ENCODE results near the gene ST3GAL3.

Gene ST3GAL3, protein sequence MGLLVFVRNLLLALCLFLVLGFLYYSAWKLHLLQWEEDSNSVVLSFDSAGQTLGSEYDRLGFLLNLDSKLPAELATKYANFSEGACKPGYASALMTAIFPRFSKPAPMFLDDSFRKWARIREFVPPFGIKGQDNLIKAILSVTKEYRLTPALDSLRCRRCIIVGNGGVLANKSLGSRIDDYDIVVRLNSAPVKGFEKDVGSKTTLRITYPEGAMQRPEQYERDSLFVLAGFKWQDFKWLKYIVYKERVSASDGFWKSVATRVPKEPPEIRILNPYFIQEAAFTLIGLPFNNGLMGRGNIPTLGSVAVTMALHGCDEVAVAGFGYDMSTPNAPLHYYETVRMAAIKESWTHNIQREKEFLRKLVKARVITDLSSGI

DNA sequence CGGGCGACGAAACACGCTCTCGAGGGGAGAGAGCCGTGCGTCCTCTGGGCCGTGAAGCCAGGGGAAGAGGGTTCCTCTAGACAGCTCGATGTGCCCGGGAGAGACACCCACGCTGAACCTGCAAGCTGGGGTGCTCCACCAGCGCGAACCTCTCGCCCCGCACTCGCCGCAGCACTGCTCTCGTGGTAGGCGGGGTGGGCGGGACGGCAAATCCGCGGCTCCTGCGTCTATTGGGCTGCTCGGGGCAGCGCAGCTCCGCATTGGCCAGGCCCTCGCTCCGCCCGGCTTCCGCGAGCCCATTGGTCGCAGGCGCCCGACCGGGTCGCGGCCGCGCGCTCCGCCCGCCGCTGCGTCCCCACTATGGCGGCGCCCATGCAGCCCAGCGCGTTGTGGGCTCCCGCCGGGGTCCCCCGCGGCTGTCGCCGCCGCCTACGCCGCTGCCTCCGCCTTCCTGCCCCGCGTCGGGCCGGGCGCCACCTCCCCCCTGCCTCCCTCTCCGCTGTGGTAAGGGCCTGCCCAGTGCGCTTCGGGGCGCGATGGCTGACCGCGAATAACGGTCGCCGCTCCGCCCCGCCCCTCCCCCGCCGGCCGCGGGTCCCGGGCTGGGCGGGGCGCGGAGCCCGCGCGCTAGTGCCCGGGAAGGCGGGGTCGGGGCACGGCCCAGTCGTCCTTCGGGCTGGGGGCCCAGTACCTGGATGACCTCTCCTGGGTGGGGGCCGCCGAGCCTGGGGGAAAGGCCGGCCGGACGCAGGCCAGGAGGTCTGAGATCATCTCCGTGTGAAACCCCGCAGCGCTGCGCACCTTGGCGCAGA lies at the start of gene ST3GAL3:
TSS of gene ST3GAL3 (plus strand) at position 347 of the 812 bp plus-strand sequence. CDS start 28,727 bp downstream, outside the sequence.
- peak in 55 of 56 donors; percentile 54 to 93 (median 83) for DNase-seq

DNA sequence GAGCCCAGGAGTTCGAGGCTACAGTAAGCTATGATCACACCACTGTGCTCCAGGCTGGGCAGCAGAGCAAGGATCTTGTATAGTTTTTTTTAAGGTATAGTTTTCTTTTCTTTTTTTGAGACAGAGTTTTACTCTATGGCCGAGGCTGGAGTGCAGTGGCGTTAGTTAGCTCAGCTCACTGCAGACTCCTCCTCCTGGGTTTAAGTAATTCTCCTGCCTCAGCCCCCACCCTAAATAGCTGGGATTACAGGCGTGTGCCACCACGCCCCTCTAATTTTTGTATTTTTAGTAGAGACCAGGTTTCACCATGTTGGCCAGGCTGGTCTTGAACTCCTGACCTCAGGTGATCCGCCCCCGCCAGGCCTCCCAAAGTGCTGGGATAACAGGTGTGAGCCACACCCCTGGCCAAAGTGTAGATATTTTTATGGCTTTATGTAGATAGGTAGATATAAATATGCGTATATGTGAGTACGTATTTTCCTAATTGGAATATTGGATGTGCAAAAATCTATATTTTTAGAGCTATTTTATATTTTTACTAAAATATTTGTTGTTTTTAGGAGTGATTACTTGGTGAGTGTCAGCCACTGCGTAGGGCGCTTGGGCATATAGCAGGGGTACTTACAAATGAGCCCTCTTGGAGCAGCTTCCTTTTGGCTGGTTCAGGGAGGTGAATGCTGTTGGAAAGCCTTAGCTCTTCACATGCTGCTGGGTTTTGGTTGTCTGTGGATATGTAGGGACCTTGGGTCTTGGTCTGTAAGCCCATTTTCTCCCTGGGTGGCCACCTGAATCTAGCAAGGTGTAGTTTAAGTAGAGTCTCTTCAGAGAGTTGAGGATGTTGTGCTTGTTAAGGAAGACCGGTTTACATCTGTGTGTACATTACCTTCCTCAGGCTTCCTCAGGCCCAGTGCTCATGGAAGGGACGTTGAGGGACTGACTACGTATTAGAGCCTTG lies 47.8 kb upstream of the ST3GAL3 start:
- DNase-seq = no peak

DNA sequence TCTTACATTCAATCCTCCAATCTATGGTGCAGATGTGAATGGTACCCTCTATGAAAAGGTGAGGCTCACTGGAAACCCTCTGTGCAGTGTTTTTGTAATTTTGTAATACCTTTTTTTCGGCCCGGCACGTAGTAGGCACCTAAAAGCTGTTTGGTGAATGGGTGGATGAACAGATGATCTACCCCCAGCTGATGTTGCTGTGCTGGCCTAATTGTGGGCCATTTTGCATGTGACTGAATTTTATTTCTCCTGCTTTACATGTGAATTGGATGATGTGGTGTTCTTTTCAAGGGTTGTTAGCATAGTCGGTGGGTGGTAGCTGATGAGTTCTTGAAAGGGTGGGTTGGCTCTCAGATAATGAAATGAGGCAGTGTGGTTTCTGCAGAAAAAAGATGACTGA lies 47.0 kb upstream of the ST3GAL3 start:
- DNase-seq = no peak

DNA sequence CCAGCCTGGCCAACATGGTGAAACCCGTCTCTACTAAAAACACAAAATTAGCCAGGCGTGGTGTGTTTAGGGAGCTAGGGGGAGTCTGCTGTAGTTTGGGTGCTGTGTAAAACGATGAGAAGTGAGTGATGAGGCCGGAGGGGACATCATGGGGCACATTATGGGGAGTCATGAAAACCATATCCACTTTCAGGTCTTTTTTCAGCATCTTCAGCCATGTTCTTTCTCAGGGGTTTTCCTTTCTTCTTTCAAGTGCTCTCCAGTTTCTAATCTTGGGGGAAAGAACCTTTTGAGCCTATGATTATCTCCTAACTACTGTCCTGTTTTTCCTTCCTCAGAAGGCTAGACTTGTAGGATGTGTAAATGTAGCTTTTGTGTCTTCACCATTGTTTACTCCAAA lies 43.0 kb upstream of the ST3GAL3 start:
- no peak for DNase-seq

DNA sequence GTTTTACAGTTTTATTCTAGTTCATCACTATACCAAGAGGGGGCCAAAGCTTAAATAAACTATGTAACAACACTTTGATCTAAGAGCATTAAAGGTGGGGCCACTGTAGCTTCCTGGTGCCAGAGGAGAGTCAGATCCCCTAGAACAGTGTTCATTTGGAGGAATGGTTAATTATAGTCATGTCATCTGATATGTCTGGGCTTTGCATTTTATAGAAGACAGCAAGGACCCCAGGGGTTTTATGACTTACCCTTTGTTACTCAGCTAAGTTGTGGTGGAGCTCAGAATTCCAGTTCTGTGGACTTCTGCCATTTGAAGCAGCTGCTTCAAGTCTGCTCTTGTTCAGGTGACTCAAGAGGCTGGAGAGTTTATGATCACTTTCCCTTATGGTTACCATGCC lies 40.7 kb upstream of the ST3GAL3 start:
- DNase-seq = no peak

DNA sequence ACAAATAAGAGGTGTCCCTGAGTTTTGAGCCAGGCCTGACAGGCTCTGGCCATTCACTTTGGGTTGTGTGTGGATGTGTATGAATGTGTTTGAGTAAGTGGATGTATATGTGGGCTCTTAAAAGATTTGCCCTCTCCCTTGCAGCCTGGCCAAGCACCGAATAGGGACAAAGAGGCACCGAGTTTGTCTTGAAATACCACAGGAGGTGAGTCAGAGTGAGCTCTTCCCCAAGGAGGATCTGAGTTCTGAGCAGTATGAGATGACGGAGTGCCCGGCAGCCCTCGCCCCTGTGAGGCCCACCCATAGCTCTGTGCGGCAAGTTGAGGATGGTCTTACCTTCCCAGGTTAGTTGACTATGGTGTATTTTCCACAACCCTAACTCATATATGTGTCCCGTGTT lies 38.4 kb upstream of the ST3GAL3 start:
- no peak for DNase-seq

DNA sequence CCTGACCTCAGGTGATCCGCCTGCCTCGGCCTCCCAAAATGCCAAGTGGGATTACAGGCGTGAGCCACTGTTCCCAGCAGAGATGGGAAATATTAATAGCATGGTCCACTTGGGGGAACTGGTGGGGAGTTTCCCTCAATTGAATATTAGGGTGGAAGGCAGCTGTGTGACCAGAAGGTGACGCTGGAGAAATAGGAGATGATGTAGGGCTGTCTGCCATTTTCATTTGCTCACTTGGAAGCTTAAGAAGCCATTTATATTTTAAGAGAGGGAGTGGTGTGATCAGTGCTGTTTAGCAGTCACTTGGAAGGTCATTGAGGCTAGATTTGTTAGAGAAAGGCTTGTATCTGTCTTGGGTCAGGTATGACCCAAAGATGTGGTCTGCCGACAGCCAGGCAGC lies 37.5 kb upstream of the ST3GAL3 start:
- DNase-seq = no peak

DNA sequence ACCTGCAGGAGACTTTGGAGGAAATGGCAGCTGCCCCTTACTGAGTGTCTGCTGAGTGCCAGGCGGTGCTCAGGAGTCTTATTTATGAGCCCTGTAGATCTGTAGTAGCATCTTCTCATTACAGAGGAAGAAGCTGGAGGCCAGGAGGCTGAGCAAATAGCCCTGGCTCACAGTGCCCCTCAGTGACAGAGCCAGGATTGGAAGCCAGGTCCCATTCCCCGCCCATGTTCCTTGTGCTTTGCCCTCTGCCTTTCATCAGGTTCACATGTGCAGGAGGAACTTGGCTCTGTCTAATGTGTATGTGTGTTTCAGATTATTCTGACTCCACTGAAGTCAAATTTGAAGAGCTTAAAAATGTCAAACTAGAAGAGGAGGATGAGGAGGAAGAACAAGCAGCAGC lies 36.1 kb upstream of the ST3GAL3 start:
- no peak for DNase-seq

DNA sequence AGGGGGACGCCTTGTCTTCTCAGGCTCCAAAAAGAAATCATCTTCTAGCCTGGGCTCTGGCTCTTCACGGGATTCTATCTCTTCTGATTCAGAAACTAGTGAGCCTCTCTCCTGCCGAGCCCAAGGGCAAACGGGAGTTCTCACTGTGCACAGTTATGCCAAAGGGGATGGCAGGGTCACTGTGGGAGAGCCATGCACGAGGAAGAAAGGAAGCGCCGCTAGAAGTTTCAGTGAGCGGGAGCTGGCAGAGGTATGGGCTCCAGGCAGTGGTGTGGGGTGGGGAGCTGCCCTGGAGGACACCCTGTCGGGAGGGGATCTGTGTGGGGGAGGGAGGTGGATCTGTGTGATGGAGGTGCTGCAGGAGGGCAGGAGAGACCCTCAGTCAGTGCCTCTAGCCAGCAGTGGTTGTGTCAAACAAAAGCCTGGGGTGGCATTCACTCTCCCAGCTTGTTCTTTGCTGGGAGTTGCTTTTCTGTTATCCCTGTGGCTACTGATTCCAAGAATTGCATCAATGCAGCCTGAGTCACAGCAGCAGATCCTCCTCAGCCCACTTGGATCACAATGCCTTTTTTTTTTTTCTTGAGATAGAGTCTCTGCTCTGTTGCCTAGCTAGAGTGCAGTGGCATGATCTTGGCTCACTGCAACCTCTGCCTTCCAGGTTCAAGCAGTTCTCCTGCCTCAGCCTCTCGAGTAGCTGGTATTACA lies 35.6 kb upstream of the ST3GAL3 start:
- peak in 2 of 56 donors; percentile 17 to 36 for DNase-seq

DNA sequence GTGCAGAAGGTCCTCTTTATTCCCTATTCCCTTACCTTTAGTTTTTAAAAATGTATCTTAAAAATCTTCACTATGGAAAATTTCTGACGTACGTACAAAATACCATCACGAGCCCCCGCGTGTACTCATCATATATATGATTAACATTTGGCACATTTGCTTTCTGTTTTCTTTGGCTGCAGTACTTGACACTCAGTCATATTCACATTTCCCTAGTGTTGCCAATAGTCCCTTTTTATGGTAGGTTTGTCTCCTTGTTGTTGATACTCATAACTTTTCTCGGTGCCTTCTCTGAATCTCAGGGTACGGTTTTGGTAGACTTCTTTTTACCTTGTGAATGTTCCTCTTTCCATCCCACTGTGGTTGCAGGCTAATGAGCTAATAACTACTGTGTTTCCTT lies 34.1 kb upstream of the ST3GAL3 start:
- DNase-seq = no peak

DNA sequence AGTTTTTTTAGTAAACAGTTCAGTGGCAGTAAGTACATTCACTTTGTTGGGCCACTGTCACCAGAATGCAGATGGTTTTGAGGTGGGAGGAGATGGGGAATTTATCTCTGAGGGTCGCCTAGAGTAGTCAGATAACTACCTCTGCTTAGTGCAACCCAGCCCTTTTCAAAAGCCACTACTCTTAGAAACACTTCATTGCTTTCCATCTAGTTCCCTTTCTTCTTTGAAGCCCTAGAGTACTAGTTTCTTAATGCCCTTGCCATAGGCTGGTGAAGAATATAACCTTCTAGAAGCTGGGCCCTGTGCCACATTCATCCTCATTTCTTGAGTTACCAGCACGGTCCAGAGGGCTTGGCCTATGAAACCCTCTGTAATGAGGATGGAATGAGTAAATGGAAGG lies 28.4 kb upstream of the ST3GAL3 start:
- DNase-seq = no peak

DNA sequence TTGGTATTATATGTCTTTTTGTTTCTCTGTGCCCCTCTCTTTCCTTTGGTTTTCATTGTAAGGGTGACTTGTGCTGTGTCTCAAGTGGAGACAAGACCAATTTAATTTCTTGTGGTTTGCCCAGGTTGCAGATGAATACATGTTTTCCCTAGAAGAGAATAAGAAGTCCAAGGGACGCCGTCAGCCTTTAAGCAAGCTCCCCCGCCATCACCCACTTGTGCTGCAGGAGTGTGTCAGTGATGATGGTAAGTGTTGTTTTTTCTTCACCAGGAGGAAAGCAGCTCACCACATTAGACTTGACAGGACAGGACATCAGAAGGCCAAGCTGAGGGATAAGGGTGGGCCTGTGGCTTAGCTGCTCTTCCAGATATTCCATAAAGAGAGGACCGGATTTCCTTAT lies 23.8 kb upstream of the ST3GAL3 start:
- DNase-seq = no peak

DNA sequence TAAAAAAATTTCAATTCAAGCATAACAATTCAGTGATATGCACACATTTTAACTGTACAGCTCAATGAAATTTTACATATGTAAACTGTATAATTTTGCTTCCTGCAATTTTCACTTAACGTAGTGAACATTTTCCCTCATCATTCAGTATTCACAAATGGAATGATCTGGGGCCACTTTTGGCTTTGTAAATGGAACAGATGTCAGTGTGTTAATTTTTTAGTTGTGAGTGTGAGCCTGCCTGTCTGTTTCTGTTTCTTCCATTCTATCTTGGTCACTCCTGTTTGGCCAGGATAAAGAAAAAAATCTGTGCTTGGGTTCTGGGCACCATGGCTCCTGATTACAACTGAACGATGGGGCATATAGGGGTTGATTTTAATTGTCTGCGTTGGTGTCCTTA lies 20.5 kb upstream of the ST3GAL3 start:
- no peak for DNase-seq

DNA sequence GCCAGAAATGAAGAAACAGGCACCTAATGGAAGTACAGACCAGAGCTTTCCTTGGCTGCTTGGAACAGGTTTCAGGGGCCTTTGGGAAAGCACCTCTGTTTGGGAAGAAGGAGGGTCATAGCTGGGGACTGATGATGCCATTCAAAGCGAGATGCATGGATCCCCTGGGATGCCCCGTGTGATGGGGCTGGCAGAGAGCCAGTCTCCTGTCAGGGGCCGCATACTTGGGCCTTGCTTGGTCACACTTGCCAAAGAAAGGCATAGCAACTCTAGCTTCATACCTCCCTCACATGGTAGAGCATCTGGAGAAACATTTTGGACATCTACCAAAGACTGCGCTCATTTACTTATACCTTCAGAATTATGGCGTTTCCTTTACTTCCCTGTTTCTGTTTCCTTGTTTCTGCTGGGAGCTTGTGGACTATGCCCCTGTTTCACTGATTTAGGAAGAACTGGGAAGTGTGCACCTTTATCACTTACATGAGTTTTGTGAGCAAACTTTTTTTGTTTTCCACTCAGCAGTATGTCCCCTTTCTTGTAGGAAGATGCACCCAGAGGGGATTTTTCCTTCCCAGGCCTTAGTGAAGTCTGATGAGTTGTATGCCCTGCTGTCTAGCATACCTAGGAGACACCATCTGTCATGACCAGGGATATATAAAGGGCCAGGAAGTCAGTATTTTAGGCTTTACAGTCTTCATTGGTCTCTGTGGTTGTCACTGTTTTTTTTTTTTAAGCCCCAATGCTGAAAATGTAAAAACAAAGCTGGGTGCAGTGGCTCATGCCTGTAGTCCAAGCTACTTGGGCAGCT lies 19.8 kb upstream of the ST3GAL3 start:
- no peak for DNase-seq

DNA sequence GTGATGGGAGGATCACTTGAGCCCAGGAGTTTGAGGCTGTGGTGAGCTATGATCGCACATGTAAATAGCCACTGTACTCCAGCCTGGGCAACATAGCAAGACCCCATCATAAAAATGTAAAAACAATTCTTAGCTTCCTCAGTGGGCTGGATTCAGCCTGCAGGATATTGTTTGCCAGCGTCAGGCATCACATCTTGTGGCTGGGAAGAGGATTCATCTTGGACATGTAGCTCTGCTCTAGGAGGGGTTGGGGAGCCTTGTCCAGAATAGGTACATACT lies 19.3 kb upstream of the ST3GAL3 start:
- no peak for DNase-seq

DNA sequence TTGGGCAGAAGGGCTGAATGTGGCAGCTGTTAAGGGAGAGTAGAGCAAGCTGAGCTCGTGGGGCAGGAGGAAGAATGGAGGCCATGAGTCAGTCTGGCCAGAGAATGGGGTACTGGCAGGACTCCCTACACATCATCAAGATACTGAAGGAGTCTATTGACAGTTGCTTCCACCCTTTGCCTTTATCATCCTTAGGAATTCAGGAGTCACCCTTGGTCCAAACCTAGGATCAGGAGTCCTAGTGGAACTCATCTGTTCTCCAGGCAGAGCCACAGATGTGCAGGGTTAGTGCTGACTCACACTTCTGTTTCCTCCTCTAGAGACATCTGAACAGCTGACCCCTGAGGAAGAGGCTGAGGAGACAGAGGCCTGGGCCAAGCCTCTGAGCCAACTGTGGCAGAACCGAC lies 18.7 kb upstream of the ST3GAL3 start:
- DNase-seq = no peak

DNA sequence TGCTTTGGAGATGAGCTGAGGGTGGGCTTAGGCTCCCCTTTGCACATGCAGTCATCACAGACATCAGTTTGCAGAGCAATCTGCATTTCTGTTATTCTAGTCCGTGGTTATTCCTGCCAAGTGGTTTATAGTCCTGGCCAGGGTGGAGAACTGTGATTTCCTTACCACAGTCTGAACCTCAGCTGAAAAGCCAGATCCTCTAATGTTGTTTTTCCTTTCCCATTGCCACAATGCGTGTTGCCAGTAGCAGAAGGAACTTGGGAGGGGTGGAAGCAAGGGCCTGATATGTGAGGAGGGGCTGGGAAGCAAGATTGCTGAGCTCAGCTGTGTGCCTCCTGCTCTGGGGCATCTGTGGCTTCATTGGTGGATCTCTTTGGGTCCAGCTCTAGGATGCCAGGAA lies 18.0 kb upstream of the ST3GAL3 start:
- DNase-seq = no peak

DNA sequence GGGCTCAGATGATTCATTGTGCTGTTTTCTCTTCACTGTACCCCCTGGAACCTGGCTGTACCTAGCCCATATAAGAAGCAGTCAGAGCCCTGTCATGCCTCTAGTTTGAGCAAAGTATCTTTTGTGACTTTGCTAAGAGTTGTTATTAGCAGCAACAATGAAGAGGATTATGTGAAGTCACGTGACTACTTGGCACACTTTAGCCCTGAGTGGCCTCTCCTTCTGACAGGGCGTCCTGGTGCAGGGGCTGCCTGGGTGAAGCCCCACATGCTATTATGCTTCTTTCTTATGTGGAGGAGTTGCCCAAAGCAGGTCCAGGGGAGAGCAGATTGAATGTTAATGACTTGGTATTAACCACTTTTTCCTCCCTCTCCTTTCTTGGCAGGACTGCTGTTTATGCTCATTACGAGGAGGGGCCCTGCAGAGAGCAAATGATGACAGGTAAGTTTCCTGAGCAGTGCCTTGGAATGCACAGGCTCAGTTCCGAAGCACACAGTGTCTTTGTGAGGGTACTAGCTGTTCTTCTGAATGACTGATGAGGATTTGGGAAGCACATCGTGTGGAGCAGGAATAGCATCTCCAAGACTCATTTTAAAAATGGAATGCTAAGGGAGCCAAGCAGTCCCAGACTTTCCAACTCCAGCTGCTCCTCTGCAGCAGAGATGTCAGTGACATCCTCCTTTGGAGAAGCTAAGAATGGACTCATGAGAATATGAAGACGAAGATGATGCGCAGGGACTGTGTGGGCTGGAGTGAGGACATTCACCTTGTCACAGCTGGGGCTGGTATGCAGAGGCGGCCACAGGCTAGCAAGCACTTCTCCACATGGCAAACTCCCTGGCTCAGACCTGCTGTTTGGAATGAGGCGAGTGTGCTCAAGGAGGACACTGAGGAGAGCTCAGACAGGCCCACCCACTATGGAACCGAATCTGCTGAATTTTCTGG lies 15.2 kb upstream of the ST3GAL3 start:
- DNase-seq = peak in 13 of 56 donors; percentile 9 to 70 (median 31)

DNA sequence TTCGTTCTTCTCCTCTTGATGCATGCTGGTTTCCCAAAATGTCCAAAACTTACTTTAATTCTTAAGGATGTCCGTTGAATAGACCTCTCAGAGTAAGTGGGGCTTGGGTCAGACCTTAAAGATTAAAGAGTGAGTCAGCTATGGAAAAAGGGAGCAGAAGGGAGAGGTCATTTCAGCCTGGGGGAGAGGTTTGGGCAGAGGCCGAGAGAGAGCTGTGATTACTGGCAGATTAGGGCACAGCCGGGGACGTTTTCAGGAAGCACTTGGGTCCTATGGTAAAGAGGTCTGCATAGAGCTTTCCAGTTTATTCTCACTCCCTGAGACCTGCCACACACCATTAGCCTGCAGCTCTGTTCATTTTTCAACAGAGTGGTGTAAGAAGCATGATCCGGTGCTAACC lies 14.0 kb upstream of the ST3GAL3 start:
- DNase-seq = no peak

Measured in amygdala (tissue), 56 donors.